Measurements from ENCODE around the gene TXNDC15.
A peak's percentile ranks its signal among the peaks of the same experiment; 100 is the strongest.
"Not testable (repeated sequence)": the region's sequence is repeated elsewhere in the genome, so short reads cannot be mapped to it uniquely, and the experiment has no call there.

Gene TXNDC15

GRCh38 chr5:134879456-134879855 is 5.3 kb downstream of the TXNDC15 start:
- peak; percentile 37 for DNase-seq

- not testable (repeated sequence) for DNase-seq
Measured at GRCh38 chr5:134880937-134881336, 6.8 kb downstream of the TXNDC15 start.

- not testable (repeated sequence) for DNase-seq
Measured at GRCh38 chr5:134881711-134882110, 7.5 kb downstream of the TXNDC15 start.

GRCh38 chr5:134887593-134888159 is 13.5 kb downstream of the TXNDC15 start:
- DNase-seq, result no peak

- no peak for DNase-seq
Measured at GRCh38 chr5:134889335-134889734, 15.2 kb downstream of the TXNDC15 start.

- DNase-seq, result no peak
Measured at GRCh38 chr5:134891473-134891872, 17.3 kb downstream of the TXNDC15 start.

- no peak for DNase-seq
Measured at GRCh38 chr5:134892282-134892681, 18.1 kb downstream of the TXNDC15 start.

- DNase-seq, result no peak
Measured at GRCh38 chr5:134892926-134893325, 18.8 kb downstream of the TXNDC15 start.

GRCh38 chr5:134893748-134894505 is 19.8 kb downstream of the TXNDC15 start:
- no peak for DNase-seq

- no peak for DNase-seq
Measured at GRCh38 chr5:134902071-134902801, 28.1 kb downstream of the TXNDC15 start.

- peak; percentile 86 for DNase-seq
Measured at GRCh38 chr5:134904610-134905245, 30.6 kb downstream of the TXNDC15 start, which contains the start of gene PCBD2. Gene PCBD2, plus strand, starts transcription at chr5:134905131. Its CDS starts 9 bp downstream, at chr5:134905140.

- DNase-seq, result peak; percentile 70
Measured at GRCh38 chr5:134905246-134905996, 31.2 kb downstream of the TXNDC15 start.

- no peak for DNase-seq
Measured at GRCh38 chr5:134906811-134907210, 32.6 kb downstream of the TXNDC15 start.

GRCh38 chr5:134910752-134911151 is 36.6 kb downstream of the TXNDC15 start:
- not testable (repeated sequence) for DNase-seq

- DNase-seq, result no peak
Measured at GRCh38 chr5:134911285-134912206, 37.4 kb downstream of the TXNDC15 start.

- DNase-seq, result no peak
Measured at GRCh38 chr5:134913254-134913653, 39.1 kb downstream of the TXNDC15 start.

- DNase-seq, result no peak
Measured at GRCh38 chr5:134913795-134914194, 39.6 kb downstream of the TXNDC15 start.

GRCh38 chr5:134917070-134917815 is 43.1 kb downstream of the TXNDC15 start:
- DNase-seq, result no peak

- DNase-seq, result no peak
Measured at GRCh38 chr5:134918861-134919260, 44.7 kb downstream of the TXNDC15 start.

GRCh38 chr5:134920848-134921575 is 46.8 kb downstream of the TXNDC15 start:
- DNase-seq, result no peak
